ENCODE measurements around the gene TCIRG1. TPM values are rescaled to one million over a fixed set of nuclear protein-coding genes. Genes with fewer than 3 reads are reported as not detected.
A peak's percentile ranks its signal among the peaks of the same experiment; 100 is the strongest.

Gene TCIRG1
- polyA plus RNA-seq, 2 of the 4 experiments (the other 2 are of a cell fraction): 36.3 to 120 TPM

- no peak for DNase-seq (ENCODE audit: low read depth in 1 of 2, low spot score in 1 of 2)
- ChIA-PET POLR2A (interaction anchor here (1.3 to 3.1 kb wide), 5 partner anchors 10 to 29 kb away, joined by 3 to 18 read pairs (median 11); partner anchors contain the start of gene NDUFS8), CTCF (interaction anchor here (0.8 to 10.7 kb wide), 14 partner anchors 8 to 206 kb away, joined by 3 to 204 read pairs (median 6); partner anchors contain the start of gene TCIRG1)
- no peak for FAIRE-seq
- peak overlapping the region; percentile 99 to 100 for H3K27ac ChIP-seq
- peaks cover 70% of the 10 kb centered on the region for H3K4me1 ChIP-seq
- peak overlapping the region; percentile 96 for H3K4me2 ChIP-seq
- TF ChIP-seq TP53 (CRISPR knock-in tag; IDR thresholded peaks at IDR 0.05): no peak
- peak; percentile 88 for TF ChIP-seq NPAS2 (CRISPR knock-in tag; IDR thresholded peaks at IDR 0.05; ENCODE audit: borderline replicate concordance)
- no peak for TF ChIP-seq HOXB13 (CRISPR knock-in tag; IDR thresholded peaks at IDR 0.05; ENCODE audit: low read depth)
- TF ChIP-seq POLR2A (IDR thresholded peaks at IDR 0.05; ENCODE audit: low read length): no peak
- peak; percentile 95 for TF ChIP-seq ZFP36 (IDR thresholded peaks at IDR 0.05; ENCODE audit: borderline replicate concordance, partially characterized antibody)
- TF ChIP-seq MAX (IDR thresholded peaks at IDR 0.05): peak; percentile 62; the same call in 1 of the 2 replicates
- no peak for TF ChIP-seq ELK1 (IDR thresholded peaks at IDR 0.05; ENCODE audit: low read depth, low read length)
- TF ChIP-seq RFX5 (IDR thresholded peaks at IDR 0.05): no peak
- TF ChIP-seq KDM1A (IDR thresholded peaks at IDR 0.05; ENCODE audit: low read depth): peak; percentile 78; the same call in 1 of the 2 replicates
- no peak for TF ChIP-seq CEBPB (IDR thresholded peaks at IDR 0.05)
- TF ChIP-seq CHD4 (IDR thresholded peaks at IDR 0.05; ENCODE audit: borderline replicate concordance): 0 out of 2 replicates have a peak, but pooled peaks have one; percentile 40
- TF ChIP-seq CBX2 (IDR thresholded peaks at IDR 0.05; ENCODE audit: borderline replicate concordance, low read depth): no peak
- peak; percentile 94 for TF ChIP-seq USF2 (IDR thresholded peaks at IDR 0.05)
- TF ChIP-seq KDM5A (IDR thresholded peaks at IDR 0.05): no peak
- peak in 1 of 2 experiments; percentile 56; a peak in 2 of 5 replicates for TF ChIP-seq JUN (IDR thresholded peaks at IDR 0.05)
- H3K4me3 ChIP-seq: no peak overlapping the region
- ATAC-seq: no peak
- 75% methylated on average over 17 of the region's 27 CpGs for WGBS (ENCODE audit: missing lambda C conversion rate)
- no peaks in the 10 kb centered on the region for H3K9me3 ChIP-seq
Measured at GRCh38 chr11:68008381-68009337, 30.2 kb upstream of the TCIRG1 start.

- Histone ChIP-seq H3K9me3 (no peaks in the 10 kb centered on the region), H3K4me2 (peak overlapping the region; percentile 96), H3K4me3 (peak overlapping the region; percentile 66), H3K4me1 (peaks cover 71% of the 10 kb centered on the region), H3K27ac (peak overlapping the region; percentile 99 to 100)
- WGBS (ENCODE audit: missing lambda C conversion rate): 8% methylated on average over 12 of the region's 12 CpGs
- peak in 1 of 2 experiments; percentile 76 for DNase-seq (ENCODE audit: low read depth in 1 of 2, low spot score in 1 of 2)
- ChIA-PET CTCF (interaction anchor here (0.6 to 10.7 kb wide), 22 partner anchors 7 to 205 kb away, joined by 3 to 204 read pairs (median 4); partner anchors contain the start of gene TCIRG1), POLR2A (interaction anchor here (0.8 to 3.1 kb wide), 12 partner anchors 10 to 636 kb away, joined by 3 to 22 read pairs (median 10); partner anchors contain the start of genes CLCF1, NDUFS8 and TCIRG1)
- peak; percentile 16; the same call in 1 of the 2 replicates for TF ChIP-seq FOSB (CRISPR knock-in tag; IDR thresholded peaks at IDR 0.05)
- TF ChIP-seq HEYL (CRISPR knock-in tag; IDR thresholded peaks at IDR 0.05): no peak
- TF ChIP-seq RNF2 (IDR thresholded peaks at IDR 0.05; ENCODE audit: borderline replicate concordance, low read depth): no peak
- TF ChIP-seq RARB (CRISPR knock-in tag; IDR thresholded peaks at IDR 0.05): 0 out of 2 replicates have a peak, but pooled peaks have one; percentile 64
- TF ChIP-seq HOXA7 (CRISPR knock-in tag; IDR thresholded peaks at IDR 0.05): peak; percentile 68; the same call in 1 of the 2 replicates
- peak; percentile 74 for TF ChIP-seq CTCF (IDR thresholded peaks at IDR 0.05)
- peak; percentile 30; the same call in 1 of the 2 replicates for TF ChIP-seq BHLHE40 (IDR thresholded peaks at IDR 0.05; ENCODE audit: low read depth, low read length)
- TF ChIP-seq SMC3 (IDR thresholded peaks at IDR 0.05): peak; percentile 58
- peak; percentile 73 to 77 for TF ChIP-seq RAD21 (conservative IDR thresholded peaks at IDR 0.05 in 1 of 2, IDR thresholded peaks at IDR 0.05 in 1 of 2)
- no peak for FAIRE-seq
- ATAC-seq: no peak
Measured at GRCh38 chr11:68009391-68010089, 29.3 kb upstream of the TCIRG1 start.

Measured in A549 (cell line).